HL-60 (cell line): ENCODE measurements around the gene WRAP73.

Experiments
- DNase-seq, 2 experiments: peaks; one replicate each; pipeline ENCODE4 v3.0.0-alpha.2; 2010 to 2020; ENCODE audit warnings: low read depth in 1 of 2, low spot score in 1 of 2
- H3K27ac ChIP-seq: fragments of 250-450 bp; sonication (Bioruptor Pico); replicated peaks from 2 replicates; pipeline ENCODE4 v1.5.1; 2020; ENCODE audit warnings: mild to moderate bottlenecking, moderate library complexity
- H3K27me3 ChIP-seq: fragments of 250-450 bp; sonication (Bioruptor Pico); 2 replicates; pipeline ENCODE4 v1.5.1; 2021; ENCODE audit warnings: mild to moderate bottlenecking, moderate library complexity; ENCODE audit not compliant: insufficient read depth, poor library complexity, severe bottlenecking
- H3K4me3 ChIP-seq: replicated peaks from 2 replicates; pipeline ENCODE4 v1.5.1; 2011; ENCODE audit warnings: mild to moderate bottlenecking, control low read depth, low read length; ENCODE audit not compliant: insufficient read depth
- CTCF ChIP-seq: IDR thresholded peaks from one replicate; pipeline ENCODE4 v1.5.1; 2011; ENCODE audit warnings: low read length, control low read depth, inconsistent platforms; ENCODE audit not compliant: insufficient read depth
- GABPA ChIP-seq: IDR thresholded peaks from 2 replicates; pipeline ENCODE4 v1.6.1; 2012; ENCODE audit warnings: low read depth
- POLR2AphosphoS5 ChIP-seq: IDR thresholded peaks from 2 replicates; pipeline ENCODE4 v1.6.1; 2012; ENCODE audit warnings: low read depth
- SPI1 ChIP-seq: IDR thresholded peaks from 2 replicates; pipeline ENCODE4 v1.6.1; 2012; ENCODE audit warnings: low read depth, mild to moderate bottlenecking, borderline replicate concordance
- TF ChIP-seq, protein P1 (sequence below): IDR thresholded peaks from 2 replicates; pipeline ENCODE4 v1.6.1; 2012; ENCODE audit warnings: low read depth; ENCODE audit not compliant: insufficient replicate concordance

The WRAP73 gene

GRCh38 chr1:3590139-3590763 is 59.7 kb downstream of the WRAP73 start:
- no peak overlapping the region for H3K4me3 ChIP-seq
- TF ChIP-seq SPI1 (no peak), CTCF (no peak), GABPA (no peak), POLR2AphosphoS5 (no peak)
- TF ChIP-seq, protein P1, sequence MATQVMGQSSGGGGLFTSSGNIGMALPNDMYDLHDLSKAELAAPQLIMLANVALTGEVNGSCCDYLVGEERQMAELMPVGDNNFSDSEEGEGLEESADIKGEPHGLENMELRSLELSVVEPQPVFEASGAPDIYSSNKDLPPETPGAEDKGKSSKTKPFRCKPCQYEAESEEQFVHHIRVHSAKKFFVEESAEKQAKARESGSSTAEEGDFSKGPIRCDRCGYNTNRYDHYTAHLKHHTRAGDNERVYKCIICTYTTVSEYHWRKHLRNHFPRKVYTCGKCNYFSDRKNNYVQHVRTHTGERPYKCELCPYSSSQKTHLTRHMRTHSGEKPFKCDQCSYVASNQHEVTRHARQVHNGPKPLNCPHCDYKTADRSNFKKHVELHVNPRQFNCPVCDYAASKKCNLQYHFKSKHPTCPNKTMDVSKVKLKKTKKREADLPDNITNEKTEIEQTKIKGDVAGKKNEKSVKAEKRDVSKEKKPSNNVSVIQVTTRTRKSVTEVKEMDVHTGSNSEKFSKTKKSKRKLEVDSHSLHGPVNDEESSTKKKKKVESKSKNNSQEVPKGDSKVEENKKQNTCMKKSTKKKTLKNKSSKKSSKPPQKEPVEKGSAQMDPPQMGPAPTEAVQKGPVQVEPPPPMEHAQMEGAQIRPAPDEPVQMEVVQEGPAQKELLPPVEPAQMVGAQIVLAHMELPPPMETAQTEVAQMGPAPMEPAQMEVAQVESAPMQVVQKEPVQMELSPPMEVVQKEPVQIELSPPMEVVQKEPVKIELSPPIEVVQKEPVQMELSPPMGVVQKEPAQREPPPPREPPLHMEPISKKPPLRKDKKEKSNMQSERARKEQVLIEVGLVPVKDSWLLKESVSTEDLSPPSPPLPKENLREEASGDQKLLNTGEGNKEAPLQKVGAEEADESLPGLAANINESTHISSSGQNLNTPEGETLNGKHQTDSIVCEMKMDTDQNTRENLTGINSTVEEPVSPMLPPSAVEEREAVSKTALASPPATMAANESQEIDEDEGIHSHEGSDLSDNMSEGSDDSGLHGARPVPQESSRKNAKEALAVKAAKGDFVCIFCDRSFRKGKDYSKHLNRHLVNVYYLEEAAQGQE = no peak
- no peaks in the 10 kb centered on the region for H3K27me3 ChIP-seq
- no peak for DNase-seq
- H3K27ac ChIP-seq = no peak overlapping the region

- Histone ChIP-seq H3K4me3 (no peak overlapping the region), H3K27me3 (no peaks in the 10 kb centered on the region), H3K27ac (no peak overlapping the region)
- DNase-seq = no peak
- TF ChIP-seq SPI1 (no peak), GABPA (no peak), POLR2AphosphoS5 (no peak), CTCF (no peak)
- TF ChIP-seq, protein P1 = no peak
These were observed 61.5 kb downstream of the WRAP73 start for GRCh38 chr1:3588395-3588794.

DNA sequence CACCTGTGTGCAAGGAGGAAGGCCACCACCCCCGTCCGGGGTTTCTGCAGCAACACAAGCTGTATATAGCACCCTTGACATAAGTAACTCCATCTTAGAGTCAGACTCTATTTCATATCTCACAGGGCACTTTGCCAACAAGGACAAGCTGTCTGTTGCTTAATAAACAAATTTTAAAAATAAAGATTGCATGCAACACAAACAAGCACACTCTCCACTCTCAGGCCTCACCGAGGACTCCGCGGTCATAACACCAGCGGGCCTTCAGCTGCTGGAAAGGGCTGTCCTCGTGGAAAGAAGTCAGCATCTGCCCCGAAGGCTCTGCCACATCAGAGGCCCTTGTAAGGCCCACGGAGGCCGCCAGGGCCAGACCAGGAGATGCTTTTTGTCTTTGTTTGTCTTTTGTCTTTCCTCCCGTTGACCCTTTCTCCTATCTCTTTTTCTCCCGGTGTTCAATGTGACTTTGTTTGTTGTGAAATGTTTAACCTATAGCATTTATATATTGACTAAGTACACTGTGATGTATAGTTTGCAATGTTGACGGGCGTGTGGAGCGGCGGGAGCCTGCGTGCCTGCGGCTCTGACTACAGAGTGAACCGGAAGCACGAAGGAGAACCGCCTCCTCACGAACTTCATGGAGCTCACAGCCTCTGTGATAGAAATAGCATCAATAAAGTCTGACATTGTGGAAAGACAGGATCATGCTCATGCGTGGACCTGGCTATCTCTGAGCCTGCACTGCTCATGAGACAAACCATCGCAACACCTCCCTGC is 62.7 kb downstream of the WRAP73 start:
- H3K4me3 ChIP-seq = no peak overlapping the region
- H3K27ac ChIP-seq = no peak overlapping the region
- TF ChIP-seq CTCF = no peak
- TF ChIP-seq POLR2AphosphoS5 = no peak
- no peak for TF ChIP-seq GABPA
- no peak for TF ChIP-seq SPI1
- TF ChIP-seq, protein P1 = no peak
- H3K27me3 ChIP-seq = no peaks in the 10 kb centered on the region
- DNase-seq = no peak
